HEK293 (cell line): ENCODE data around the gene TNFRSF4.

Experiments used
- CTCF ChIP-seq: fragments of 450-650 bp; formaldehyde crosslinking; IDR thresholded peaks from 2 replicates; pipeline ENCODE4 v1.5.1; 2016; ENCODE audit warnings: missing biosample characterization, missing genetic modification characterization
- PBX3 ChIP-seq: sonication (generic); formaldehyde crosslinking; IDR thresholded peaks from 2 replicates; pipeline ENCODE4 v1.8.1; 2022; ENCODE audit warnings: mild to moderate bottlenecking, moderate library complexity, missing genetic modification reagents
- SP2 ChIP-seq: fragments of 450-650 bp; formaldehyde crosslinking; IDR thresholded peaks from 2 replicates; pipeline ENCODE4 v1.5.1; 2016; ENCODE audit warnings: missing biosample characterization, missing genetic modification characterization
- TSHZ1 ChIP-seq: fragments of 450-650 bp; formaldehyde crosslinking; IDR thresholded peaks from 2 replicates; pipeline ENCODE4 v1.5.1; 2016; ENCODE audit warnings: missing biosample characterization, missing genetic modification characterization, borderline replicate concordance
- ZNF221 ChIP-seq: fragments of 450-650 bp; formaldehyde crosslinking; IDR thresholded peaks from 2 replicates; pipeline ENCODE4 v1.5.1; 2017; ENCODE audit warnings: missing biosample characterization, missing genetic modification characterization, borderline replicate concordance
- ZNF324 ChIP-seq: fragments of 450-650 bp; formaldehyde crosslinking; IDR thresholded peaks from 2 replicates; pipeline ENCODE4 v1.5.1; 2016; ENCODE audit warnings: missing biosample characterization, missing genetic modification characterization
- ZNF341 ChIP-seq: fragments of 450-650 bp; formaldehyde crosslinking; IDR thresholded peaks from 2 replicates; pipeline ENCODE4; 2016; ENCODE audit warnings: low read depth, missing biosample characterization, missing genetic modification characterization
- ZNF362 ChIP-seq: fragments of 450-650 bp; formaldehyde crosslinking; IDR thresholded peaks from 2 replicates; pipeline ENCODE4 v1.5.1; 2016; ENCODE audit warnings: missing biosample characterization, missing genetic modification characterization
- ZNF433 ChIP-seq: fragments of 450-650 bp; formaldehyde crosslinking; IDR thresholded peaks from 2 replicates; pipeline ENCODE4 v1.5.1; 2016; ENCODE audit warnings: missing biosample characterization, missing genetic modification characterization, low read depth
- ZNF585B ChIP-seq: fragments of 450-650 bp; formaldehyde crosslinking; IDR thresholded peaks from 2 replicates; pipeline ENCODE4 v1.5.1; 2016; ENCODE audit warnings: missing biosample characterization, missing genetic modification characterization
- ZNF658 ChIP-seq: fragments of 450-650 bp; formaldehyde crosslinking; IDR thresholded peaks from 2 replicates; pipeline ENCODE4; 2016; ENCODE audit warnings: missing biosample characterization, missing genetic modification characterization
- ZNF670 ChIP-seq: fragments of 450-650 bp; formaldehyde crosslinking; IDR thresholded peaks from 2 replicates; pipeline ENCODE4 v1.5.1; 2016; ENCODE audit warnings: missing biosample characterization, missing genetic modification characterization, low read depth

GRCh38 chr1:1199961-1200875, 13.7 kb downstream of the TNFRSF4 start:
- no peak for TF ChIP-seq SP2 (tag by site-specific recombination)
- no peak for TF ChIP-seq ZNF341 (tag by site-specific recombination)
- no peak for TF ChIP-seq ZNF585B (tag by site-specific recombination)
- no peak for TF ChIP-seq CTCF (tag by site-specific recombination)
- no peak for TF ChIP-seq ZNF433 (tag by site-specific recombination)
- TF ChIP-seq ZNF670: no peak
- TF ChIP-seq ZNF658: no peak
- no peak for TF ChIP-seq ZNF221
- TF ChIP-seq PBX3: no peak
- TF ChIP-seq ZNF324: no peak
- TF ChIP-seq TSHZ1 (tag by site-specific recombination): no peak
- TF ChIP-seq ZNF362 (tag by site-specific recombination): no peak
